ENCODE measurements around the gene MED16.
A peak's percentile ranks its signal among the peaks of the same experiment; 100 is the strongest.

Gene MED16

DNA sequence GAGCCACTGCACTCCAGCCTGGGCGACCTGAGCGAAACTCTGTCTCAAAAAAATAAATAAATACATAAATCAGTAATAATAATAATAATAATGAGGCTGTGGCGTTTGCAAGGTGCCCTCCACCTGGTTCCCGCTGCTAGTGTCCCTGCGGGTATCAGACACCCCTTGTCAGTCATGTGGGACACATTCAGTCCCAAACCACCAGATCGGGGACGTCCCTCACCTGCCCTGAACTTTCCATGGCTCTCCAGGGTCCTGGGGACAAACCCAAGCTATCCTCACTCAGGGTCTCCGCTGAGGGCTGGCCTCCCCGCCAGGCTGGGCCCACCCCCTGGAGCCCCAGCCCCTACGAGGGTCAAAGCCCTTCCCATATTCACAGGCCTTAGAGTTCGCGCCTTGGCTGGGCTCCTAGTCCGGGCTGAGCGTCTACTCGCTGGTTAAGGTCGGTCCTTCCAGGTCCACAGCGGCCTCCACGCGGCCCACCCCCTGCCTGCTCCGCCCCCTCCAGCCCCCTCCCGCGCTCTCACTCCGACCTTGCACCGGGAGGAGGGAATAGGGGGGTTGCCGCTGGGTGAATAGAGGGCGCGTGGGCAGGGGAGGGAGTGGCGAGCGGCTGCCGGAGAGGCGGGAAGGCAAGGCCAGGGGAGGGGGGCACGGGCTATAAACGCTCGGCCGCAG lies 23.8 kb upstream of the MED16 start:
- TF ChIP-seq, protein P1, sequence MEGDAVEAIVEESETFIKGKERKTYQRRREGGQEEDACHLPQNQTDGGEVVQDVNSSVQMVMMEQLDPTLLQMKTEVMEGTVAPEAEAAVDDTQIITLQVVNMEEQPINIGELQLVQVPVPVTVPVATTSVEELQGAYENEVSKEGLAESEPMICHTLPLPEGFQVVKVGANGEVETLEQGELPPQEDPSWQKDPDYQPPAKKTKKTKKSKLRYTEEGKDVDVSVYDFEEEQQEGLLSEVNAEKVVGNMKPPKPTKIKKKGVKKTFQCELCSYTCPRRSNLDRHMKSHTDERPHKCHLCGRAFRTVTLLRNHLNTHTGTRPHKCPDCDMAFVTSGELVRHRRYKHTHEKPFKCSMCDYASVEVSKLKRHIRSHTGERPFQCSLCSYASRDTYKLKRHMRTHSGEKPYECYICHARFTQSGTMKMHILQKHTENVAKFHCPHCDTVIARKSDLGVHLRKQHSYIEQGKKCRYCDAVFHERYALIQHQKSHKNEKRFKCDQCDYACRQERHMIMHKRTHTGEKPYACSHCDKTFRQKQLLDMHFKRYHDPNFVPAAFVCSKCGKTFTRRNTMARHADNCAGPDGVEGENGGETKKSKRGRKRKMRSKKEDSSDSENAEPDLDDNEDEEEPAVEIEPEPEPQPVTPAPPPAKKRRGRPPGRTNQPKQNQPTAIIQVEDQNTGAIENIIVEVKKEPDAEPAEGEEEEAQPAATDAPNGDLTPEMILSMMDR (IDR thresholded peaks at IDR 0.05; ENCODE audit: control insufficient read depth, extremely low read depth, insufficient read depth): no peak
- H3K4me3 ChIP-seq (ENCODE audit: low read depth, low read length): no peak overlapping the region

DNA sequence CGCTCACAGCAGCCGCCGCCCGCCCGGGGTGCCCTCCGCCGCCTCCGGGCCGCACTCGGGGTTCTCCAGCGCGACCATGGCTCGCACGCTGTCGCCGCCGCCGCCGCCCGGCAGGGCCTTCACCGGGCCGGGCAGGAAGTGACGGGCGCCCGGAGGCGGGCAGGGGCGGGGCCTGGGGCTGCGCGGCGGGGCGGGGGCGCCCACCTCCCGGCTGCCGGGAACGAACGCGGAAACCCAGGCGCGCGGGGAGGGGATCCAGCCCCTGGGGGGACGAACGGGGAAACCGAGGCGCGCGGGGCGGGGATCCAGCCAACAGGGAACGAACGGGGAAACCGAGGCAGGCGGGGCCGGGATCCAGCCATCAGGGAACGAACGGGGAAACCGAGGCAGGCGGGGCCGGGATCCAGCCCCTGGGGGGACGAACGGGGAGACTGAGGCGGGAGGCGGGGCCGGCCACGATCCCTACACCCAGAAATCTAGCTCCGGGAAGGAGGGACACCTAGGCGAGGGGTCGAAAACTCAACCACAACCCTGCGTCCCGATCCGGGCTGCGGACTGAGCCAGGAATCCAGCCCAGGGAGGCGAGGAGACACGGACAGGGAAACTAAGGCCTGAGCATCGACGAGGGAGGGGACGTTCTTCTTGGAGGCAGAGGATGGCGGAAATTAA lies 20.2 kb upstream of the MED16 start, which contains the start of gene R3HDM4:
Gene R3HDM4 (minus strand): TSS at position 140 of the 669 bp plus-strand sequence. CDS start 62 bp downstream, at position 78.
- TF ChIP-seq, protein P1 (IDR thresholded peaks at IDR 0.05; ENCODE audit: control insufficient read depth, extremely low read depth, insufficient read depth): no peak
- peak within 1 kb of the TSS; percentile 77 for H3K4me3 ChIP-seq (ENCODE audit: low read depth, low read length)

More for the DNA sequence above, 23.8 kb upstream of the MED16 start:
- DNase-seq (ENCODE audit: low read depth): no peak

DNA sequence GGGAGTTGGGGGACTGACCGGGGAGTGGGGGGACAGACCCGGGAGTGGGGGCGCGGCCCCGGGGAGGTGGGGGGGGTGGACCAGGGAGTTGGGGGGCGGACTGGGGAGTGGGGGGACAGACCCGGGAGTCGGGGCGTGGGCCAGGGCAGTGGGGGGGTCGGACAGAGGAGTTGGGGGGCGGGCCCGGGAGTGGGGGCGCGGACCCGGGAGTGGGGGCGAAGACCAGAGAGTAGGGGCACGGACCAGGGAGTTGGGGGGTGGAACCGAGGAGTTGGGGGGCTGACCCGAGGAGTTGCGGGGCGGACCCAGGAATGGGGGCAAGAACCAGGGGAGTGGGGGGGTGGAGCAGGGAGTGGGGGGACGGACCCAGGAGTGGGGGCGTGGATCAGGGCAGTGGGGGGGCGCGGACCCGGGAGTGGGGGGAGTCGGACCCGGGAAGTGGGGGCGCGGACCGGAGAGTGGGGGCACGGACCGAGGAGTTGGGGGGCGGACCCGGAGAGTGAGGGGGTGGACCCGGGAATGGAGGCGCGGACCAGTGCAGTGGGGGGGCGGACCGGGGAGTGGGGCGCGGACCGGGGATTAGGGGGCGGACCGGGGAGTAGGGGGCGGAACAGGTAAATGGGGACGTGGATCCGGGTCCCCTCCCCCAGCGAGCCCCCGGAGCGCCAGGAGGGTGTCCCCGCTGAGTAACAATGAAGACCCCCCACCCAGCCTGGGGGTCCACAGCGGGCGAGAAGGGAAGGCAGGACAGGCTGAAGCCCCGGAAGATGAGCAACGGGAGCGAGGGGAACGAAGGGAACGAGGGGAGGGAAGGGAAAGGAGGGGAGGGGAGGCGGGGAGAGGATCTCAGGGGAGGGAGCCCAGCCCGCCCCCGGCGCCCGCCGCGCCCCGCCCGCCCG lies 19.4 kb upstream of the MED16 start:
- peak overlapping the region; percentile 77 for H3K4me3 ChIP-seq (ENCODE audit: low read depth, low read length)

More for the DNA sequence above, 20.2 kb upstream of the MED16 start, which contains the start of gene R3HDM4:
- DNase-seq (ENCODE audit: low read depth): no peak

DNA sequence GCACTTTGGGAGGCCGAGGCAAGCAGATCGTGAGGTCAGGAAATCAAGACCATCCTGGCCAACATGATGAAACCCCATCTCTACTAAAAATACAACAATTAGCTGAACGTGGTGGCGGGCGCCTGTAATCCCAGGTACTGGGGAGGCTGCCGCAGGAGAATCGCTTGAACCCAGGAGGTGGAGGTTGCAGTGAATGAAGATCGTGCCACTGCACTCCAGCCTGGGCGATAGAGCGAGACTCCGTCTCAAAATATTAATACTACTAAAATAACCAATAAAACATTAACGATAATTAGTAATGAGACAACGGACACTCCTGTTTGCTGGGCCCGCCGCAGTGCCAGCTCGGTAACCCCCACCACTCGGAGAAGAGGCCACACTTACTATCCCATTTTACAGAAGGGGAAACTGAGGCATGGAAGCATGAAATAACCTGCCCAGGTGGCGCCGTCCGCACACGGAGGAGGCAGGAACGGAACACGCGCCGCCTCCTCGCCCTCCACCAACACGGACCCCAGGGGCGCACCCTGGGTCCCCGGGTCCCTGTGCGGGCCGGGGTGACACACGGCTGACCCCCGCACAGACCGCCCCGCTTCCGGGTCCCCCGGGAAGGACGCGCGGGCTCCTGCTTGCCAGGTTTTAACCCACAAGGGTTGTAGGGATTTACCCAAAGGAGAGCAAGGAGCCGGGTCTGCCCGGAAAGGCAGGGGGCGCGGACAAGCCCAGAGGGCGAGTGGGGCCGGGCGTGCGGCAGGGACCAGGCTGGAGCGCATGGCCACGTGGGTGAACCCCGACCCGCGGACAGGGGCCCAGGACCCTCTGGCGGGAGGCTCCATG lies 18.4 kb upstream of the MED16 start:
- no peak overlapping the region for H3K4me3 ChIP-seq (ENCODE audit: low read depth, low read length)
- DNase-seq (ENCODE audit: low read depth): no peak
- TF ChIP-seq, protein P1 (IDR thresholded peaks at IDR 0.05; ENCODE audit: control insufficient read depth, extremely low read depth, insufficient read depth): no peak

More for the DNA sequence above, 19.4 kb upstream of the MED16 start:
- DNase-seq (ENCODE audit: low read depth): no peak
- TF ChIP-seq, protein P1 (IDR thresholded peaks at IDR 0.05; ENCODE audit: control insufficient read depth, extremely low read depth, insufficient read depth): no peak

DNA sequence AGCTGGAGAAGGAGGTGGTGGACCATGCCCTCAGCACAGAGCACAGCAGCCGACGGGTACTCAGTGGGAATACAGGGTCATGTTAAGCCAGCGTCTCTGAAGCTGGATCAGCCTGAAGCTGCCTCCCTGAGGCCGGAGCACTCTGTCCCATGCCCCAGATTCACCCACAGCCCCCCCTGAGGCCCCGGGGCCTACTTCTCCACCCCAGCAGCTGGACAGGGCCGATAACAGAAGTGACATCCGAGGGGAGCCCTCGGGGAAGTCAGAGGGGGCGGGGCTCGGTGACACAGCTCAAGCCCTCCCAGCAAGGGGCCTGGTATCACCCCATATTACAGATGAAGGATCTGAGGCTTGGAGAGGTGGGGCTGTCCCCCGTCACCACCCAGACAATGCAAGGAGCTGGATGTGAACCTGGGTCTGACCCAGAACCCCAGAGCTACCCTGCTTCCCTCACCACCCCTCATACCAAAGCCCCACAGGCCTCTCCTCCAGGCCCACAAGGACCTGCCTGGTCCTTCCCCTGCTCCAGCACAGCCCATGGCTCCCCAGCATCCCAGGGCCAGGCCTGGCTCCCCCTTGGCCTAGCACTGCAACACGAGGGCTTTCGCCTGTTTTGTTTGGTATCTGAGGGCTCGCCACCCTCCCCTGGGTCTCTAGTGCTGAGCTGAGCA lies 14.3 kb upstream of the MED16 start:
- H3K4me3 ChIP-seq (ENCODE audit: low read depth, low read length): no peak overlapping the region
- TF ChIP-seq, protein P1 (IDR thresholded peaks at IDR 0.05; ENCODE audit: control insufficient read depth, extremely low read depth, insufficient read depth): no peak
- DNase-seq (ENCODE audit: low read depth): no peak
